SK-N-MC (cell line): Measurements from ENCODE around the gene GSS.

ENCODE experiments used
- EZH2 ChIP-seq: fragments of 200-600 bp; sonication (generic); IDR thresholded peaks from one replicate; pipeline ENCODE4 v1.6.1; 2017; ENCODE audit warnings: antibody characterized with exemption
- FOXP2 ChIP-seq: optimal IDR thresholded peaks from 2 replicates; pipeline ENCODE3; 2011; ENCODE audit warnings: mild to moderate bottlenecking, moderate library complexity; ENCODE audit not compliant: insufficient read depth; ENCODE audit errors: extremely low read length, control extremely low read depth
- POLR2AphosphoS5 ChIP-seq: IDR thresholded peaks from 2 replicates; pipeline ENCODE4 v1.6.1; 2012; ENCODE audit warnings: mild to moderate bottlenecking, low read depth, low read length, borderline replicate concordance

GRCh38 chr20:34925341-34925740, 30.3 kb downstream of the GSS start:
- TF ChIP-seq POLR2AphosphoS5 (no peak), EZH2 (no peak), FOXP2 (no peak)
